ENCODE data around the gene EFHD1. TPM values are rescaled to one million over a fixed set of nuclear protein-coding genes. Genes with fewer than 3 reads are reported as not detected.

The EFHD1 gene
- total and polyA plus RNA-seq, 7 donors = 6.6 to 20.7 (median 10.0) TPM

DNA sequence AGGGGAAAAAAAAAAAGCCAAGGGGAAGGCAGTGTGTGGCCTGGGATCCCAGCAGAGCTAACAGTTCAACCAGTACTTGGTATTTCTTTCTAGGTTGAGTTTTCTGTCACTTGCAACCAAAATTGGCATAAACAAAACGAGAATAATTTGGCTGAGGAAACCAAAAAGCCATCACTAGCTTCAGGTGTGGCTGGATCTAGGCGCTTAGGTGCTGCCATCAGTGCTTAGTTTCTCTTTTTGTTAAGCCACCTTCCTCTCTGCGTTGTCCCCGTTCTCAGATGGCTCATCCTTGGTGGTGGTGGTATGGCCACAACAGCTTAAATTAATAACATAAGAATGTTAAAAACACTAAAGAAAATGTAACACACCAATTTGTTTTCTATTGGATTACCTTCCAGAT lies 2.4 kb downstream of the EFHD1 start:
- DNase-seq = no peak
- WGBS, 3 donors = 95 to 97% (median 96%) methylated on average over 4 of the region's 4 CpGs
- no peaks in the 10 kb centered on the region for H3K9me3 ChIP-seq
- H3K27me3 ChIP-seq (ENCODE audit: insufficient read depth in 3 of 3, low read length in 2 of 3) = peaks cover 0 to 50% (median 20%) of the 10 kb centered on the region in 3 donors
- TF ChIP-seq CTCF (IDR thresholded peaks at IDR 0.05) = no peak
- no peaks in the 10 kb centered on the region for H3K36me3 ChIP-seq (ENCODE audit: insufficient read depth in 1 of 2, low read depth in 1 of 2)
- intact Hi-C loops (cut with DNase I) = no loop called here
- peaks cover 7% of the 10 kb centered on the region for H3K4me1 ChIP-seq
- H3K27ac ChIP-seq = no peak overlapping the region
- peak overlapping the region; percentile 72 for H3K4me3 ChIP-seq
- ATAC-seq = no peak

DNA sequence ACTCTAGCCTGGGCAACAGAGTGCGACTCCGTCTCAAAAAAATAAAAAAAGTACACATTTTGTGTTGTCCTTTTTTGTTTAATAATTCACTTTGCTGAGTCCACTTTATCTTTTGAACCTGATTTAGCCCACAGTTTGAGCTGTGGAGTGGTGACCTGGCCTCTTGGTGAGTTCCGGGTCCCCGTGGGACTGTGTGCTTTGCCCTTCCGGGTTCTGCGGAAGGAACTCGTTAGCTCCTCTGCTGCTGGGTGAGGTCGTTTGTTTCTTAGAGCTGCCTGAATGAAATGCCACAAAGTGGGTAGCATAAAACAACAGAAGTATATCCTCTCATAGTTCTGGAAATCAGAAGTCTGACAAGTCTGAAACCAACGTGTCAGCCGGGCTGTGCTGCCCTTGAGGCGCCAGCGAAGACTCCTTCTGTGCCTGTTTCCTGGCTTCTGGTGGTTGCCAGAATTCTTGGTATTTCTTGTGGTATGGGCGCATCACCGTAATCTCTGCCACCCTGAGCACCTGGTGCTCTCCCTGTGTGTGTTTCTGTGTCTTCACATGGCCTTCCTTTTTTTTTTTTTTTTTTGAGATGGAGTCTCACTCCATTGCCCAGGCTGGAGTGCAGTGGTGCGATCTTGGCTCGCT lies 3.5 kb downstream of the EFHD1 start:
- no peak for TF ChIP-seq CTCF (IDR thresholded peaks at IDR 0.05)
- intact Hi-C loops (cut with DNase I) = no loop called here
- no peak for DNase-seq
- Histone ChIP-seq H3K36me3 (ENCODE audit: insufficient read depth in 1 of 2, low read depth in 1 of 2) (no peaks in the 10 kb centered on the region), H3K27me3 (ENCODE audit: insufficient read depth in 3 of 3, low read length in 2 of 3) (peaks cover 0 to 40% (median 20%) of the 10 kb centered on the region in 3 donors), H3K9me3 (no peaks in the 10 kb centered on the region), H3K4me3 (no peak overlapping the region), H3K4me1 (peaks cover 7% of the 10 kb centered on the region), H3K27ac (no peak overlapping the region)
- 76 to 81% (median 78%) methylated on average over 16 of the region's 16 CpGs for WGBS, 3 donors
- no peak for ATAC-seq

- Histone ChIP-seq H3K4me3 (no peak overlapping the region), H3K27ac (no peak overlapping the region), H3K36me3 (ENCODE audit: insufficient read depth in 1 of 2, low read depth in 1 of 2) (no peaks in the 10 kb centered on the region), H3K9me3 (no peaks in the 10 kb centered on the region), H3K27me3 (ENCODE audit: insufficient read depth in 3 of 3, low read length in 2 of 3) (peaks cover 0 to 29% (median 18%) of the 10 kb centered on the region in 3 donors), H3K4me1 (peaks cover 3% of the 10 kb centered on the region)
- intact Hi-C loops (cut with DNase I) = no loop called here
- TF ChIP-seq CTCF (IDR thresholded peaks at IDR 0.05) = no peak
- 51 to 54% (median 53%) methylated on average over 11 of the region's 11 CpGs for WGBS, 3 donors
- ATAC-seq (no peak), DNase-seq (no peak)
These were observed 4.6 kb downstream of the EFHD1 start for GRCh38 chr2:232637866-232638583.

DNA sequence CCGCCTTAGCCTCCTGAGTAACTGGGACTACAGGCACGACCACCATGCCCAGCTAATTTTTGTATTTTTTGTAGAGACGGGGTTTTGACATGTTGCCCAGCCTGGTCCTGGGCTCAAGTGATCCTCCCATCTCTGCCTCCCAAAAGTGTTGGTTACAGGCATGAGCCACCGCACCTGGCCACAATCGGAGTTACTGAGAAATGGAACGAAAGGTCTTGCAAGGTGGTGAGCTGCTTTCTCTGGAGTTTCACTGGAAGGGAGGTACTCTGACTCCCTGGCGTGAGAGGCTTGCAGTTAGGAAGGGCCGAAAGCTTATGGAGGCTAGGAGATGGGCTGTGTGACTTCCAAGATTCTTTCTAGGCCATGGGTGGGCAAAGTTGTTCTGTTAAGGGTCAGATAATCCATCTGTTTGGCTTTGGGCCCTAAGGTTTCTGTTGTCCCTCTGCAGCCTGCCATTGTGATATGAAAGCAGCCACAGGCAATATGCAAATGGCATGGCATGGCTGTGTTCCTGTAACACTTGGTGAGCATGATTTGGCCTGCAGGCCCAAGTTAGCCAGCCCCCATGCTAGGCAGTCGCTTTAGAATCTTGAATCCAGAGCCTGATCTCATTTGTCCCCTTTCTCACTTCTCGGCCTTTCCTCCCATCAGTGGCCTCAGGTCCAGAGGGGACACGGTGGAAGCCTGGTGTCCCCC lies 7.9 kb downstream of the EFHD1 start:
- no peaks in the 10 kb centered on the region for H3K4me1 ChIP-seq
- no peak for TF ChIP-seq CTCF (IDR thresholded peaks at IDR 0.05)
- 96% methylated on average over 11 of the region's 11 CpGs for WGBS, 3 donors
- H3K9me3 ChIP-seq = no peaks in the 10 kb centered on the region
- peaks cover 0 to 5% (median 0%) of the 10 kb centered on the region in 3 donors for H3K27me3 ChIP-seq (ENCODE audit: insufficient read depth in 3 of 3, low read length in 2 of 3)
- no peaks in the 10 kb centered on the region for H3K36me3 ChIP-seq (ENCODE audit: insufficient read depth in 1 of 2, low read depth in 1 of 2)
- intact Hi-C loops (cut with DNase I) = no loop called here
- H3K4me3 ChIP-seq = no peak overlapping the region
- no peak overlapping the region for H3K27ac ChIP-seq
- DNase-seq = no peak
- no peak for ATAC-seq
